22Rv1 (cell line): Measurements from ENCODE around the gene ESPNL.

Experiments used
- ZFX ChIP-seq: fragments of 450-650 bp; IDR thresholded peaks from 2 replicates; pipeline ENCODE4 v1.6.1; 2017; ENCODE audit warnings: antibody characterized with exemption, borderline replicate concordance
- TF ChIP-seq, protein P1 (sequence below): fragments of 450-650 bp; IDR thresholded peaks from 2 replicates; pipeline ENCODE4 v1.5.1; 2017; ENCODE audit warnings: mild to moderate bottlenecking

DNA sequence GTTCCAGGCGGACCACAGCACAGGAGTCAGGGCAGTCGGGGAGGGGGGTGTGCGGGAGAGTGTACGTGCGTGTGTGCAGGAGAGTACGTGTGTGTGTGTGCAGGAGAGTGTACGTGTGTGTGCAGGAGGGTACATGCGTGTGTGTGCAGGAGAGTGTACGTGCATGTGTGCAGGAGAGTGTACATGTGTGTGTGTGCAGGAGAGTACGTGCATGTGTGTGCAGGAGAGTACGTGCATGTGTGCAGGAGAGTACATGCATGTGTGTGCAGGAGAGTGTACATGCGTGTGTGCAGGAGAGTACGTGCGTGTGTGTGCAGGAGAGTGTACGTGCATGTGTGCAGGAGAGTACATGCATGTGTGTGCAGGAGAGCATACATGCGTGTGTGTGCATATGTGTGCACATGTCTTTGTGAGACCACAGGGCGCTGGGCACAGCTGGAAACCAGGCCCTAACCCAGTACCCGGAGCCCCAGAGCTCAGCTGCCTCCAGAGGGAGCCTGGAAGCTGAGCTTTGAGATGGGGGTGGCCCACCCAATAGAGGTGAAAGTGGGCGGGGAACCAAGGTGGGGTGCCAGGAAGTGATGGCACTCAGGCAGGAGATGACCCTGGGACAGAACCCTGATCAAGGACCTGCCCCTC lies 24.5 kb downstream of the ESPNL start:
- TF ChIP-seq, protein P1, sequence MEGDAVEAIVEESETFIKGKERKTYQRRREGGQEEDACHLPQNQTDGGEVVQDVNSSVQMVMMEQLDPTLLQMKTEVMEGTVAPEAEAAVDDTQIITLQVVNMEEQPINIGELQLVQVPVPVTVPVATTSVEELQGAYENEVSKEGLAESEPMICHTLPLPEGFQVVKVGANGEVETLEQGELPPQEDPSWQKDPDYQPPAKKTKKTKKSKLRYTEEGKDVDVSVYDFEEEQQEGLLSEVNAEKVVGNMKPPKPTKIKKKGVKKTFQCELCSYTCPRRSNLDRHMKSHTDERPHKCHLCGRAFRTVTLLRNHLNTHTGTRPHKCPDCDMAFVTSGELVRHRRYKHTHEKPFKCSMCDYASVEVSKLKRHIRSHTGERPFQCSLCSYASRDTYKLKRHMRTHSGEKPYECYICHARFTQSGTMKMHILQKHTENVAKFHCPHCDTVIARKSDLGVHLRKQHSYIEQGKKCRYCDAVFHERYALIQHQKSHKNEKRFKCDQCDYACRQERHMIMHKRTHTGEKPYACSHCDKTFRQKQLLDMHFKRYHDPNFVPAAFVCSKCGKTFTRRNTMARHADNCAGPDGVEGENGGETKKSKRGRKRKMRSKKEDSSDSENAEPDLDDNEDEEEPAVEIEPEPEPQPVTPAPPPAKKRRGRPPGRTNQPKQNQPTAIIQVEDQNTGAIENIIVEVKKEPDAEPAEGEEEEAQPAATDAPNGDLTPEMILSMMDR = no peak
- no peak for TF ChIP-seq ZFX
